CD4-positive, alpha-beta memory T cell (primary cell): ENCODE results near the gene RYR3. TPM values are rescaled to one million over a fixed set of nuclear protein-coding genes. Genes with fewer than 3 reads are reported as not detected.

Experiments used
- CTCF ChIA-PET: fragments of 350-600 bp; sonication (Branson Sonifier 250); formaldehyde crosslinking; loops from one replicate; lab custom pipeline; 2021; ENCODE audit warnings: inconsistent platforms; ENCODE audit not compliant: partially characterized antibody; lab: Charles Lee
- POLR2A ChIA-PET: fragments of 350-600 bp; sonication (Branson Sonifier 250); formaldehyde crosslinking; loops from one replicate; lab custom pipeline; 2021; ENCODE audit not compliant: partially characterized antibody; lab: Charles Lee
- DNase-seq, 5 donors: peaks; one replicate each; pipeline versions ENCODE4 v3.0.0 to v3.0.0-alpha.2; 2020 to 2022; ENCODE audit warnings: mixed read lengths in 1 of 5
- H3K27ac ChIP-seq: one replicate; pipeline ENCODE4 v1.7.0; 2013; ENCODE audit warnings: low read depth, low read length
- H3K27me3 ChIP-seq: 2 replicates; pipeline ENCODE4 v1.7.0; 2013; ENCODE audit warnings: mild to moderate bottlenecking, low read length, moderate library complexity; ENCODE audit not compliant: insufficient read depth
- H3K36me3 ChIP-seq: 2 replicates; pipeline ENCODE4 v1.7.0; 2013; ENCODE audit warnings: mild to moderate bottlenecking, low read length, moderate library complexity; ENCODE audit not compliant: insufficient read depth
- H3K4me1 ChIP-seq: 2 replicates; pipeline ENCODE4 v1.7.0; 2013; ENCODE audit warnings: mild to moderate bottlenecking, low read length, moderate library complexity; ENCODE audit not compliant: insufficient read depth
- H3K4me3 ChIP-seq, 2 donors: one replicate each; pipeline ENCODE4 v1.7.0; 2013; ENCODE audit warnings: low read length in 2 of 2, mild to moderate bottlenecking in 1 of 2
- H3K9me3 ChIP-seq, 2 donors: one replicate each; pipeline ENCODE4 v1.7.0; 2013; ENCODE audit warnings: low read length in 2 of 2, control low read depth in 1 of 2; ENCODE audit not compliant: control insufficient read depth in 1 of 2
- H3K27ac Mint-ChIP-seq, 7 donors: one replicate each; pipeline ENCODE4 v1.8.0; 2020 to 2021; ENCODE audit warnings: mixed read lengths in 7 of 7, mild to moderate bottlenecking in 6 of 7, inconsistent platforms in 3 of 7, moderate library complexity in 3 of 7
- H3K27me3 Mint-ChIP-seq, 2 donors: one replicate each; pipeline ENCODE4 v1.8.0; 2020 to 2021; ENCODE audit warnings: mixed read lengths in 2 of 2
- H3K36me3 Mint-ChIP-seq, 2 donors: one replicate each; pipeline ENCODE4 v1.8.0; 2020 to 2021; ENCODE audit warnings: mixed read lengths in 2 of 2, inconsistent platforms in 1 of 2, mild to moderate bottlenecking in 1 of 2
- H3K4me1 Mint-ChIP-seq, 4 donors: one replicate each; pipeline ENCODE4 v1.8.0; 2020 to 2021; ENCODE audit warnings: mixed read lengths in 4 of 4, mild to moderate bottlenecking in 1 of 4
- H3K4me3 Mint-ChIP-seq, 8 donors: one replicate each; pipeline ENCODE4 v1.8.0; 2020 to 2021; ENCODE audit warnings: mixed read lengths in 8 of 8, mild to moderate bottlenecking in 7 of 8, moderate library complexity in 6 of 8, inconsistent platforms in 3 of 8
- H3K9me3 Mint-ChIP-seq, 8 donors: one replicate each; pipeline ENCODE4 v1.8.0; 2020 to 2021; ENCODE audit warnings: mixed read lengths in 8 of 8, mild to moderate bottlenecking in 5 of 8, inconsistent platforms in 3 of 8, moderate library complexity in 1 of 8
- intact Hi-C: fragments of 100-400 bp; cut with micrococcal nuclease; formaldehyde crosslinking; loops from one replicate; pipeline ENCODE4 v1.15.1; 2023
- polyA plus RNA-seq, 2 donors: library from polyadenylated mRNA; unstranded; fragments of 300-500 nt; fragmentation: Illumina TruSeq; gene quantifications; one replicate each; pipeline ENCODE4 v1.2.3, GENCODE V29; 2021
- total RNA-seq, 2 experiments: library from RNA; stranded (reverse); gene quantifications; one replicate each; pipeline ENCODE4 v1.2.3, GENCODE V29; 2021

RYR3 gene
- total and polyA plus RNA-seq, 4 experiments from 2014 or later, result 0.11 TPM; not detected in 3

DNA sequence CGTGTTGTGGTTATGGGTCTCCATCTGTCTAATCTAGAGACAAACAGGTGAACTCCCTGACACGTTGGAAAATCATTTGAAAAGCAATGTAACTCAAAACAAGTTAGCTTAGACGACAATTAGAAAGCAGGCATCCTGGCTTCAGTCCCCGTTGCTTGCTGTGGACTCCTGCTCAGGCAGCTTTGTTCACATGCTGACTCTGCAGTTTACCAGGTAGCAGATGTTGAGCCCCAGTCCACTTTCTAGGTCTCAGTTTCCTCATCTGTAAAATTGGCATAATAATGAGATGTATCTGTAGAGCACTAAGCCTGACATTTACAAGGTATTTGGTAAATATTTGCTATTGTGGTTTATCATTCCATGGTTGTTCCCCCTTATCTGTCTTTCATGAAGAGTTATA lies 330.3 kb downstream of the RYR3 start:
- ChIA-PET CTCF (no interaction called here), POLR2A (no interaction called here)
- Mint-ChIP-seq H3K4me1 (no peaks in the 10 kb centered on the region), H3K9me3 (no peaks in the 10 kb centered on the region), H3K27me3 (peaks cover 11 to 13% of the 10 kb centered on the region in 2 donors), H3K27ac (no peak overlapping the region), H3K4me3 (no peak overlapping the region), H3K36me3 (no peaks in the 10 kb centered on the region)
- H3K36me3 ChIP-seq, result no peaks in the 10 kb centered on the region
- intact Hi-C loops, result no loop called here
- no peak overlapping the region for H3K4me3 ChIP-seq
- H3K4me1 ChIP-seq, result no peaks in the 10 kb centered on the region
- H3K9me3 ChIP-seq, result no peaks in the 10 kb centered on the region
- no peaks in the 10 kb centered on the region for H3K27me3 ChIP-seq
- no peak for DNase-seq
- no peak overlapping the region for H3K27ac ChIP-seq

DNA sequence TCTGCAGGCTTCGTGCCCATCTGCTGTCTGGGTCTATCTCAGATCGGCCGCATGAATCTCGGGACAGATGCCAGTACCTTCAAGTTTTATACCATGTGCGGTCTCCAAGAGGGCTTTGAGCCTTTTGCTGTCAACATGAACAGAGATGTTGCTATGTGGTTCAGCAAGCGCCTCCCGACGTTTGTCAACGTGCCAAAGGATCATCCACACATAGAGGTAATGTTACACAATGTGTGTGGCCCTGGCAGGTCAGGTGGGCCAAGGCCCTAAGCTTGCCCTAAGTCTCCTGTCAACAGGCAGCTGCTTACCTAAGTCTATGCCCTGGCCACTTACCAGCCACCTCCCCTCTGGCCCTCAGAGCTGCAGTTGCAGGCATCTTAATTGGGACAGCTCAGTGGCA lies 333.5 kb downstream of the RYR3 start:
- CTCF ChIA-PET, result no interaction called here

DNA sequence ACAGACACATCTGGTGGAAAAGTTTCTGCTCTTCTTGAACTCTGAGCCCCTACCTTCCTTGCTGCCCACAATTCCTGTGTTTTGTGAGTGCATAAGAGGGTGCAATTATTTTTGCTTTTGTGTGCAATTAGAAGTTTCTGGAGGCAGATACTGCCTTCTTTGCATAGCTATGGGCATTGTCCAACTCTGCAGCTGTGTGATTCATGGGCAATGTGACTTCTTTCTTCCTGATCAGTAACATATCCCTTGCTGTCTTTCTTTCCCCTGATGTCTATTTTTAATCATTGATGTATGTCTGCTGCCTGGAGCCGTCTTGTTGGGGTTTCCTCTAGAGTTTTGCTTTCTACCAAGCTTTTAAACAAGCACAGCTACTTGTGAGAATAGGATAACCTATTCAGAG lies 336.0 kb downstream of the RYR3 start:
- Histone ChIP-seq H3K27me3 (no peaks in the 10 kb centered on the region), H3K9me3 (no peaks in the 10 kb centered on the region), H3K27ac (no peak overlapping the region), H3K4me1 (no peaks in the 10 kb centered on the region), H3K4me3 (no peak overlapping the region), H3K36me3 (no peaks in the 10 kb centered on the region)
- Mint-ChIP-seq H3K4me3 (no peak overlapping the region), H3K27ac (no peak overlapping the region), H3K27me3 (peaks cover 5 to 10% of the 10 kb centered on the region in 2 donors), H3K36me3 (no peaks in the 10 kb centered on the region), H3K9me3 (no peaks in the 10 kb centered on the region), H3K4me1 (no peaks in the 10 kb centered on the region)
- no peak for DNase-seq
- intact Hi-C loops, result no loop called here
- ChIA-PET POLR2A (no interaction called here), CTCF (interaction anchor here (0.8 kb wide), 1 partner anchor 10 kb away, joined by 3 read pairs; no protein-coding TSS in a partner anchor)

More for the DNA sequence above, 333.5 kb downstream of the RYR3 start:
- peaks cover 10 to 13% of the 10 kb centered on the region in 2 donors for H3K27me3 Mint-ChIP-seq
- H3K4me1 Mint-ChIP-seq, result no peaks in the 10 kb centered on the region
- Histone ChIP-seq H3K4me3 (no peak overlapping the region), H3K9me3 (no peaks in the 10 kb centered on the region), H3K36me3 (no peaks in the 10 kb centered on the region), H3K27ac (no peak overlapping the region), H3K4me1 (no peaks in the 10 kb centered on the region), H3K27me3 (no peaks in the 10 kb centered on the region)
- no peak for DNase-seq
- H3K4me3 Mint-ChIP-seq, result no peak overlapping the region
- H3K36me3 Mint-ChIP-seq, result no peaks in the 10 kb centered on the region
- H3K27ac Mint-ChIP-seq, result no peak overlapping the region
- no peaks in the 10 kb centered on the region for H3K9me3 Mint-ChIP-seq
- POLR2A ChIA-PET, result no interaction called here
- intact Hi-C loops, result no loop called here

DNA sequence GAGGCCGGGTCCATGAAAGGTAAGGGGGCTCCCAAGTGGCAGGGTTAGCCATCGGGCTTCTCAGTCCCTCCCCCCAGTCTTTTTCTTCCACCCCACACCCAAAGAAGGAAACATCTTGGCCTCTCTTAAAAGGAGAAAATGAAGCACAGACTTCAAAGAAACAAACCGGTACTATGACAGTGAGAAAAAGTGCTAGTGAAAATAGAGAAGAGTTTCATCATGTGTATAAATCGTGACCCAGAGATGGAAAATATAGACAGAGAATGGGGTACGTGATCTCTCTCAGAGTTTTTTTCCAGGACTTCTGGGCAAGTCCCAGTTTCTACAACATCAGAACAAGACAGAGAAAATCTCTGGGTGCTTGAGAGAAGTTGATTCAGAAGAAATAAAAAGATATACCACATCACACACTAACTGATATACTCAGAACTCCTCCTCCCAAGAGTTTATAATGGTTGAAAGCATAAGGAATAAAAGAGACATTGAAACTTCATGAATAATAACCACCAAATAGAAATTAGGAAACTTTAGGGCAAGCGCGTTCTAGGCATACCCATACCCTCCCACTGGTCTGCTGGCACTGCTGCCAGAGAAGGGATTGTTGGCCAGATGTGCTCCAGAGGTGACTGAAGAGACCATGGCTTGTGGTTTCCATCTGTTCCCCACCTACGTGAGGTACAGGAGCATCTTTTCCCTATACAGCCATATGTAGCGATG lies 338.6 kb downstream of the RYR3 start:
- no peak overlapping the region for H3K4me3 Mint-ChIP-seq
- no peak overlapping the region for H3K4me3 ChIP-seq
- H3K27me3 Mint-ChIP-seq, result peaks cover 0 to 8% of the 10 kb centered on the region in 2 donors
- no peaks in the 10 kb centered on the region for H3K4me1 Mint-ChIP-seq
- H3K4me1 ChIP-seq, result no peaks in the 10 kb centered on the region
- ChIA-PET CTCF (no interaction called here), POLR2A (no interaction called here)
- H3K36me3 Mint-ChIP-seq, result no peaks in the 10 kb centered on the region
- H3K27ac Mint-ChIP-seq, result no peak overlapping the region
- no peaks in the 10 kb centered on the region for H3K9me3 Mint-ChIP-seq
- intact Hi-C loops, result no loop called here
- DNase-seq, result no peak
- no peaks in the 10 kb centered on the region for H3K9me3 ChIP-seq
- H3K27me3 ChIP-seq, result no peaks in the 10 kb centered on the region
- H3K27ac ChIP-seq, result no peak overlapping the region
- H3K36me3 ChIP-seq, result no peaks in the 10 kb centered on the region

DNA sequence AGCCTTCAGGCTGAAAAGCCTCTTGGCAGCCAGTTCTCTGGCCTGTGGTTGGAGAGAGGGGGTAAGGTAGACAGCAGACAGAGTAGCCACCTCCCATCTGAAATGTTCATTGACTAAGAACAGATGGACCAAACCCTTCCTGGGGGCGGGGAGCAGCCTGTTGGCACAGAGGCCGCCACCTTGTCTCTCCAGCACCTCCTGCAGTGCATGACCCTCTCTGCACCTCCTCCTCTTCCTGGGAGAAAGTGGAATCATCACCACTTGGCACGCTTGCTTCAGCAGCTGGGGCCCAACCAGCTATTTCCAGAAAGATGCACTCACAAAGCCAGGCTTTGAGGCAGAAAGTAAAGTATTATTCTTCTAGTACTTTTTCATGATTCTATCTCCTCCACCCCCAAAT lies 344.1 kb downstream of the RYR3 start:
- ChIA-PET CTCF (no interaction called here), POLR2A (no interaction called here)
- H3K4me3 Mint-ChIP-seq, result no peak overlapping the region
- no peak for DNase-seq
- H3K9me3 Mint-ChIP-seq, result peaks cover 0 to 2% (median 0%) of the 10 kb centered on the region in 8 donors
- H3K9me3 ChIP-seq, result no peaks in the 10 kb centered on the region
- H3K4me1 ChIP-seq, result no peaks in the 10 kb centered on the region
- no peaks in the 10 kb centered on the region for H3K36me3 Mint-ChIP-seq
- no peak overlapping the region for H3K27ac ChIP-seq
- intact Hi-C loops, result no loop called here
- H3K4me3 ChIP-seq, result no peak overlapping the region
- H3K27me3 Mint-ChIP-seq, result peaks cover 0 to 1% of the 10 kb centered on the region in 2 donors
- no peaks in the 10 kb centered on the region for H3K4me1 Mint-ChIP-seq
- H3K36me3 ChIP-seq, result no peaks in the 10 kb centered on the region
- no peaks in the 10 kb centered on the region for H3K27me3 ChIP-seq
- no peak overlapping the region for H3K27ac Mint-ChIP-seq

DNA sequence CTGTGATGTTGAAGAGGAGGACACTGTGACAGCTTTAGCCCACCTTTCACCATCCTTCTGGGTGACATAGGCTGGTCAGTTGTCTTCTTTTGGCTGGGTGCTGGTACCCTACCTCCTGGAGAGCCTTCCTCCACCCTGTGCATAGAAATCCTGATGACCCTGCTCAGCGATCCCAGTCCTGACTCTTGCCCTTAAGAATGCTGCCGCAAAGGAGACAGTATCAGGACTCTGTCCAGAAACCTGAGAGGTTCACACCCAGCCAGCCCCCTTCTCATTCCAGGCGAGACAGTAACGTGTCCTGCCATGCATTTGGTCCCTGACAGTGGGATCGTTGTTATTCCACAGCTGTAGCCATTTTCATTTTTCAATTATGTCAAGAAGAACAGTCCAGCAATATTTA lies 344.7 kb downstream of the RYR3 start:
- no peaks in the 10 kb centered on the region for H3K36me3 Mint-ChIP-seq
- no peaks in the 10 kb centered on the region for H3K4me1 ChIP-seq
- H3K27me3 Mint-ChIP-seq, result peaks cover 0 to 1% of the 10 kb centered on the region in 2 donors
- H3K9me3 Mint-ChIP-seq, result peaks cover 0 to 2% (median 0%) of the 10 kb centered on the region in 8 donors
- H3K4me3 Mint-ChIP-seq, result no peak overlapping the region
- POLR2A ChIA-PET, result no interaction called here
- no peaks in the 10 kb centered on the region for H3K4me1 Mint-ChIP-seq
- CTCF ChIA-PET, result no interaction called here
- no peak overlapping the region for H3K27ac ChIP-seq
- no peak for DNase-seq
- H3K36me3 ChIP-seq, result no peaks in the 10 kb centered on the region
- H3K27me3 ChIP-seq, result no peaks in the 10 kb centered on the region
- intact Hi-C loops, result no loop called here
- H3K4me3 ChIP-seq, result no peak overlapping the region
- H3K9me3 ChIP-seq, result no peaks in the 10 kb centered on the region
- no peak overlapping the region for H3K27ac Mint-ChIP-seq

DNA sequence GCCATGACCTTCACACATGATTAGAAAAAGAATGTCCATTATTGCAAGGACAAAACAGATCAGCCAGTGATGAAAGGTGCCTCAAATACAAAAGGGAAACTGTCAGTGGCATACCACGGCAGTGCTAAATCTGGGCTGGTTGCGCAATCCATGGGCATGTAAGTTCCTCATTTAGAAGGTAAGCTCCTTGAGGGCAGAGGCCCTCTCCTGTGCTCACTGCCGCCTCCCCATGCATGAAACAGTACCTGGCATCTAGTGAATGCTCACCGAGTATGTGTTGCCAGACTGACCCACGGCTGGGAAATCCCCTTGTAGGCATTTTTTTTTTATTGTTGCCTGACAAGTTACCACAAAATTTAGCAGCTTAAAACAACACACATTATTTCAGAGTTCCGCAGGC lies 345.4 kb downstream of the RYR3 start:
- ChIA-PET CTCF (no interaction called here), POLR2A (no interaction called here)
- Histone ChIP-seq H3K27me3 (no peaks in the 10 kb centered on the region), H3K36me3 (no peaks in the 10 kb centered on the region), H3K9me3 (no peaks in the 10 kb centered on the region), H3K4me3 (no peak overlapping the region), H3K27ac (no peak overlapping the region), H3K4me1 (no peaks in the 10 kb centered on the region)
- Mint-ChIP-seq H3K36me3 (no peaks in the 10 kb centered on the region), H3K4me1 (no peaks in the 10 kb centered on the region), H3K27ac (no peak overlapping the region), H3K4me3 (no peak overlapping the region), H3K9me3 (peaks cover 0 to 2% (median 0%) of the 10 kb centered on the region in 8 donors), H3K27me3 (peaks cover 0 to 1% of the 10 kb centered on the region in 2 donors)
- DNase-seq, result no peak
- intact Hi-C loops, result no loop called here
